NB4 (cell line): ENCODE data around the gene SNRPD3.

Experiments
- MYC ChIP-seq: IDR thresholded peaks from 2 replicates; pipeline ENCODE4 v1.6.1; 2011; ENCODE audit warnings: low read depth, low read length
- POLR2A ChIP-seq: IDR thresholded peaks from 2 replicates; pipeline ENCODE4 v1.6.1; 2011; ENCODE audit warnings: mild to moderate bottlenecking; ENCODE audit not compliant: insufficient read length; ENCODE audit errors: extremely low read depth
- TF ChIP-seq, protein P1 (sequence below): IDR thresholded peaks from one replicate; pipeline ENCODE4 v1.5.1; 2012; ENCODE audit warnings: low read depth, low read length
- TF ChIP-seq, protein P2 (sequence below): IDR thresholded peaks from 2 replicates; pipeline ENCODE4 v1.6.1; 2011; ENCODE audit warnings: low read depth, low read length

DNA sequence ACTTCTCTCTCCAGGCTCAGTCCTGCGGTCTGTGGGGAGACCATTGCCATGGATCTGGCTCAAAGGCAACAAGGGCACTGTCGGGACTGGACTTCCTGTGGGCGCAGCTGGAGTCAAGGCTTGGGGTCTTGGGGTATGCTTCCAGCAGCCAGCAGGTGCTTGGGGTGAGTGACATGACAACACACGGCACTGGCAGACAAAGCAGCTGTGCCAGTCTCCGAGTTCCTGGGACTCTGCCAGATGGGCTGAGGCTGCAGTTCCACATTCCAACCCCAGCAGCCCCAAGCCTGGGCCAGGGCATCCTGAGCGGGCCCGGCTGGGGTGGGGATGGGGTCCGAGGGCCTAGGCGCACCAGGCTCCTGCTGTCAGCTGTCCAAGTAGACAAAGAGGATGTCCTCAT lies 13.2 kb upstream of the SNRPD3 start:
- TF ChIP-seq, protein P1, sequence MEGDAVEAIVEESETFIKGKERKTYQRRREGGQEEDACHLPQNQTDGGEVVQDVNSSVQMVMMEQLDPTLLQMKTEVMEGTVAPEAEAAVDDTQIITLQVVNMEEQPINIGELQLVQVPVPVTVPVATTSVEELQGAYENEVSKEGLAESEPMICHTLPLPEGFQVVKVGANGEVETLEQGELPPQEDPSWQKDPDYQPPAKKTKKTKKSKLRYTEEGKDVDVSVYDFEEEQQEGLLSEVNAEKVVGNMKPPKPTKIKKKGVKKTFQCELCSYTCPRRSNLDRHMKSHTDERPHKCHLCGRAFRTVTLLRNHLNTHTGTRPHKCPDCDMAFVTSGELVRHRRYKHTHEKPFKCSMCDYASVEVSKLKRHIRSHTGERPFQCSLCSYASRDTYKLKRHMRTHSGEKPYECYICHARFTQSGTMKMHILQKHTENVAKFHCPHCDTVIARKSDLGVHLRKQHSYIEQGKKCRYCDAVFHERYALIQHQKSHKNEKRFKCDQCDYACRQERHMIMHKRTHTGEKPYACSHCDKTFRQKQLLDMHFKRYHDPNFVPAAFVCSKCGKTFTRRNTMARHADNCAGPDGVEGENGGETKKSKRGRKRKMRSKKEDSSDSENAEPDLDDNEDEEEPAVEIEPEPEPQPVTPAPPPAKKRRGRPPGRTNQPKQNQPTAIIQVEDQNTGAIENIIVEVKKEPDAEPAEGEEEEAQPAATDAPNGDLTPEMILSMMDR = no peak
- TF ChIP-seq POLR2A (no peak), MYC (no peak)
- TF ChIP-seq, protein P2, sequence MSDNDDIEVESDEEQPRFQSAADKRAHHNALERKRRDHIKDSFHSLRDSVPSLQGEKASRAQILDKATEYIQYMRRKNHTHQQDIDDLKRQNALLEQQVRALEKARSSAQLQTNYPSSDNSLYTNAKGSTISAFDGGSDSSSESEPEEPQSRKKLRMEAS = no peak
